NT2/D1 (cell line): ENCODE measurements around the gene CDK6.

Experiments
- DNase-seq: peaks from one replicate; pipeline ENCODE4 v3.0.0-alpha.2; 2011; ENCODE audit warnings: low read depth, low spot score
- H3K27me3 ChIP-seq: 2 replicates; pipeline ENCODE4 v1.6.0; 2011; ENCODE audit warnings: mild to moderate bottlenecking; ENCODE audit not compliant: insufficient read length, insufficient read depth
- H3K36me3 ChIP-seq: 2 replicates; pipeline ENCODE4 v1.6.1; 2011; ENCODE audit warnings: mild to moderate bottlenecking, low read length, mixed read lengths; ENCODE audit not compliant: insufficient read depth, insufficient read length
- H3K4me1 ChIP-seq: 2 replicates; pipeline ENCODE4 v1.5.1; 2011; ENCODE audit not compliant: insufficient read depth, insufficient read length
- H3K4me3 ChIP-seq: 2 replicates; pipeline ENCODE4 v1.5.1; 2011; ENCODE audit warnings: low read depth; ENCODE audit not compliant: insufficient read length
- H3K9ac ChIP-seq: 2 replicates; pipeline ENCODE4 v1.6.0; 2011; ENCODE audit warnings: low read depth; ENCODE audit not compliant: insufficient read length
- H3K9me3 ChIP-seq: 2 replicates; pipeline ENCODE4 v1.5.1; 2011; ENCODE audit warnings: mild to moderate bottlenecking, low read length; ENCODE audit not compliant: insufficient read depth
- SUZ12 ChIP-seq: IDR thresholded peaks from 2 replicates; pipeline ENCODE4 v1.6.1; 2011; ENCODE audit not compliant: insufficient read length, insufficient read depth; ENCODE audit errors: extremely low read depth
- YY1 ChIP-seq: IDR thresholded peaks from 2 replicates; pipeline ENCODE4 v1.6.1; 2011; ENCODE audit not compliant: insufficient read length, insufficient read depth
- ZNF274 ChIP-seq: IDR thresholded peaks from 2 replicates; pipeline ENCODE4 v1.6.1; 2011; ENCODE audit warnings: mild to moderate bottlenecking, low read depth, low read length

CDK6 gene

DNA sequence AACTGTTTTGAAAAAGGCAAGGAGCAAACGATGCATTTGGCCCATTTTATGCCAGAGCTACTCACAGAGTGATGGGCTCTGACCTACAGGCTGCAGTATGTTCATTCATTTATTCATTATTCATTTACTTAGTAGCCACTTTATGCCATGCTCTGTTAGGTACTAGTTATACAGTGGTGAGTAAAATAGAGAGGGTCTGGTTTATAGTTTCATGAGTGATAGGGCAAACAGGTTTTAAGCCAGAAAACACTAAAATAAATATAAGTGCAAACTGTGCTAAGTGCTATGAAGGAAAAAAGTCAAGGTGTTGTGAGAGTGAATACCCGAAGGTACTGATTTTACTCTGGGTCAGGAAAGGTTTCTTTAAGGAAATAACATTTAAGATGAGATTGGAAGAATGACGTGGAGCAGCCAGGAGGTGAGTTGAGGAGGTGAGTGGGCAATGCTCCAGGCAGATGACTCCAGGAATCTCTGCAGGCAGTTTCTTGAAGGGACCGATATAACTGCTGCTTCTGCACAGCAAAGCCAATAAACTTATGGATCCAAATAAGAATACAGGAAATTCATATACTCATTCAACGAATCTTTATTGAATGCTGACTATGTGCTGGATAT is 189.3 kb downstream of the CDK6 start:
- no peaks in the 10 kb centered on the region for H3K36me3 ChIP-seq
- H3K4me3 ChIP-seq = no peak overlapping the region

GRCh38 chr7:92645114-92646061 is 191.0 kb downstream of the CDK6 start:
- no peaks in the 10 kb centered on the region for H3K4me1 ChIP-seq

More for the DNA sequence above, 189.3 kb downstream of the CDK6 start:
- DNase-seq = no peak
- no peaks in the 10 kb centered on the region for H3K4me1 ChIP-seq
- no peak overlapping the region for H3K9ac ChIP-seq
- no peaks in the 10 kb centered on the region for H3K9me3 ChIP-seq
- TF ChIP-seq ZNF274 = no peak
- no peak for TF ChIP-seq SUZ12
- TF ChIP-seq YY1 = no peak
- H3K27me3 ChIP-seq = no peaks in the 10 kb centered on the region

GRCh38 chr7:92644406-92645113 is 191.8 kb downstream of the CDK6 start:
- Histone ChIP-seq H3K9me3 (no peaks in the 10 kb centered on the region), H3K36me3 (no peaks in the 10 kb centered on the region), H3K4me1 (no peaks in the 10 kb centered on the region), H3K9ac (no peak overlapping the region), H3K4me3 (no peak overlapping the region), H3K27me3 (no peaks in the 10 kb centered on the region)
- no peak for DNase-seq
- TF ChIP-seq ZNF274 (no peak), YY1 (no peak), SUZ12 (no peak)

More at GRCh38 chr7:92645114-92646061, 191.0 kb downstream of the CDK6 start:
- Histone ChIP-seq H3K36me3 (no peaks in the 10 kb centered on the region), H3K27me3 (no peaks in the 10 kb centered on the region), H3K9ac (no peak overlapping the region), H3K9me3 (no peaks in the 10 kb centered on the region), H3K4me3 (no peak overlapping the region)
- TF ChIP-seq YY1 (no peak), SUZ12 (no peak), ZNF274 (no peak)
- no peak for DNase-seq

GRCh38 chr7:92643821-92644220 is 192.6 kb downstream of the CDK6 start:
- Histone ChIP-seq H3K27me3 (no peaks in the 10 kb centered on the region), H3K4me1 (no peaks in the 10 kb centered on the region), H3K36me3 (no peaks in the 10 kb centered on the region), H3K9ac (no peak overlapping the region), H3K9me3 (no peaks in the 10 kb centered on the region), H3K4me3 (no peak overlapping the region)
- TF ChIP-seq SUZ12 (no peak), YY1 (no peak), ZNF274 (no peak)
- DNase-seq = no peak

GRCh38 chr7:92641921-92642511 is 194.4 kb downstream of the CDK6 start:
- no peak for DNase-seq
- Histone ChIP-seq H3K4me3 (no peak overlapping the region), H3K27me3 (no peaks in the 10 kb centered on the region), H3K36me3 (peaks cover 3% of the 10 kb centered on the region), H3K9ac (no peak overlapping the region), H3K9me3 (no peaks in the 10 kb centered on the region), H3K4me1 (no peaks in the 10 kb centered on the region)
- no peak for TF ChIP-seq SUZ12
- no peak for TF ChIP-seq ZNF274
- TF ChIP-seq YY1 = no peak

DNA sequence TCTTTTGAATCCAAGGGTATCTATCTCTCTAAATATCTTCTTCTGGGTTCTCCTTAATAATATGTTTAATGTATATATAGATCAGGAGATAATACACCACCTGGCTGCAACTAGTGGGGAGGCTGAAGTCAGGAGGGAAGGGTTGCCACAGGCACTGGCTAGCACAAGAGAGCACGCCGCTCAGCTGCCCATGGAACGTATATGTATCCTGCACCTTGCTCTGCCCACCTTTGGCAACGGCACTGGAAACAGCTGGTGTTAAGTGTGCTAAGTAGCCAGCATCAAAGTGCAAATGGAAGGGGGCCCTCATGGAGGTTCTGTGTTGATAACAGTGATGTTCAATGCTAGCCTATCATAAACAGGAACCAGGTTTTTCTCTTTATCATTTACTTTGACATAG is 196.4 kb downstream of the CDK6 start:
- no peak overlapping the region for H3K9ac ChIP-seq
- H3K36me3 ChIP-seq = peaks cover 3% of the 10 kb centered on the region
- H3K4me3 ChIP-seq = no peak overlapping the region
- H3K4me1 ChIP-seq = no peaks in the 10 kb centered on the region
- no peaks in the 10 kb centered on the region for H3K9me3 ChIP-seq
- DNase-seq = no peak
- TF ChIP-seq YY1 = no peak
- TF ChIP-seq ZNF274 = no peak
- TF ChIP-seq SUZ12 = no peak
- H3K27me3 ChIP-seq = no peaks in the 10 kb centered on the region
